HEK293T (cell line): ENCODE measurements around the gene CFAP61.

ENCODE experiments used
- CTCF ChIA-PET: fragments of 350-600 bp; formaldehyde crosslinking; extraction: SDS; loops from one replicate; lab custom pipeline; 2021; ENCODE audit warnings: antibody characterized with exemption, inconsistent platforms; lab: Yijun Ruan, JAX
- POLR2A ChIA-PET: fragments of 350-600 bp; formaldehyde crosslinking; extraction: SDS; loops from one replicate; lab custom pipeline; 2020; ENCODE audit warnings: antibody characterized with exemption, inconsistent platforms; lab: Yijun Ruan, JAX
- DNase-seq: peaks from one replicate; pipeline ENCODE4 v3.0.0; 2012; ENCODE audit warnings: mixed read lengths; ENCODE audit errors: extremely low spot score
- ARNT ChIP-seq: fragments of 450-650 bp; IDR thresholded peaks from 2 replicates; pipeline ENCODE4 v1.6.1; 2017; ENCODE audit warnings: mild to moderate bottlenecking
- BHLHE40 ChIP-seq: fragments of 450-650 bp; IDR thresholded peaks from 2 replicates; pipeline ENCODE4 v1.6.1; 2016; ENCODE audit warnings: mild to moderate bottlenecking, moderate library complexity, borderline replicate concordance
- CTBP1 ChIP-seq: fragments of 450-650 bp; IDR thresholded peaks from 2 replicates; pipeline ENCODE4 v1.6.1; 2016; ENCODE audit warnings: borderline replicate concordance
- ELF4 ChIP-seq: fragments of 450-650 bp; IDR thresholded peaks from 2 replicates; pipeline ENCODE4 v1.6.1; 2017; ENCODE audit warnings: antibody characterized with exemption
- FOXA1 ChIP-seq: fragments of 450-650 bp; IDR thresholded peaks from 2 replicates; pipeline ENCODE4 v1.6.1; 2016; ENCODE audit warnings: mild to moderate bottlenecking
- FOXK2 ChIP-seq: fragments of 450-650 bp; IDR thresholded peaks from 2 replicates; pipeline ENCODE4 v1.6.1; 2016; ENCODE audit warnings: mild to moderate bottlenecking
- FOXM1 ChIP-seq: fragments of 450-650 bp; IDR thresholded peaks from 2 replicates; pipeline ENCODE4 v1.6.1; 2017; ENCODE audit warnings: mild to moderate bottlenecking, borderline replicate concordance
- HDGF ChIP-seq: fragments of 450-650 bp; IDR thresholded peaks from 2 replicates; pipeline ENCODE4 v1.6.1; 2017; ENCODE audit warnings: antibody characterized with exemption, borderline replicate concordance
- L3MBTL2 ChIP-seq: fragments of 450-650 bp; conservative IDR thresholded peaks from 2 replicates; pipeline ENCODE4 v1.6.1; 2016; ENCODE audit warnings: mild to moderate bottlenecking
- LEF1 ChIP-seq: fragments of 450-650 bp; IDR thresholded peaks from 2 replicates; pipeline ENCODE4 v1.6.1; 2017; ENCODE audit warnings: mild to moderate bottlenecking, borderline replicate concordance
- NFRKB ChIP-seq: fragments of 450-650 bp; IDR thresholded peaks from 2 replicates; pipeline ENCODE4 v1.6.1; 2016; ENCODE audit warnings: mild to moderate bottlenecking, moderate library complexity
- SP1 ChIP-seq: fragments of 450-650 bp; IDR thresholded peaks from 2 replicates; pipeline ENCODE4 v1.6.1; 2017
- SUZ12 ChIP-seq: fragments of 450-650 bp; IDR thresholded peaks from 2 replicates; pipeline ENCODE4 v1.6.1; 2016; ENCODE audit warnings: mild to moderate bottlenecking
- TARDBP ChIP-seq: fragments of 450-650 bp; IDR thresholded peaks from 2 replicates; pipeline ENCODE4 v1.6.1; 2016
- ZNF384 ChIP-seq: fragments of 450-650 bp; IDR thresholded peaks from 2 replicates; pipeline ENCODE4 v1.6.1; 2016
- TF ChIP-seq, protein P1 (sequence below): fragments of 450-650 bp; IDR thresholded peaks from 2 replicates; pipeline ENCODE4 v1.6.1; 2016

Gene CFAP61

DNA sequence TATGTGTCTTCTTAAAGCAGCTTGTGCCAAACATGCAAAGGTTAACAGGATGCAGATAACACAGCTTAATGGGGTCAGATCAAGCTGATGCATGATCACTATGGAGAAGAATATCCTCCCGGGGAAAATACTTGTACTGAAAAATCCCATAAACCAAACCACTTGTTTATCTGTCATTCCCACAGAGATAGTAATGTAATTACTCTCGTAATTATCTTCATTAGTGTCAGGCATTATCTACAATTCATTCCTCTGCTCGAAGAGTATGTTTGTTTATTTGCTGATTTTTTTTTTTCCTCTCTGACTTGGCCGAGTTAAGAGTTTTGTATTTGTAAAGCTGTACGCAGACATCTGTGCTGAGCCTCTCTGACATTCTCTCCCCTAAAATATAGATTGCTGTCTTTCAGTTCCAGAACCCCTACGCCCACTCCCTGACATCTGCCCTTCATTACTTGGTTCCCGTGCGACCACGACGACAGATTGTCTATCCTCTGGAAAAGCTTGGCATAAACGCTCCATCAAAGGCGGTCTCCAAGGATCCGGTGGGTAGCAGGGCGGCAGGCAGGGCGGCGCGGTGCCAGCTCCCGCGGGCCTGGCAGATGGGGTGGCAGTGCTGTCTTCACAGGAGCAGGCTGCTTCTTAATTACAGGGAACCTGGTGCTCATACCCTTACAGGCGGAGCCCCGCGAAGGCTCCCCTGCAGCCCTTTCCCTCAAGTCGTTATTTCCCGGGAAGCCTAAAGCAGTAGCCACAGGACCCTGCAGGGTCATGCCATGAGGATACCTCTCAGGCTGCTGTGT is 147.2 kb downstream of the CFAP61 start:
- POLR2A ChIA-PET, result no interaction called here
- CTCF ChIA-PET, result interaction anchor here (0.6 to 1.6 kb wide), 3 partner anchors 10 to 688 kb away, joined by 3 to 5 read pairs (median 3); no protein-coding TSS in a partner anchor
- TF ChIP-seq ELF4 (no peak), SP1 (no peak), FOXK2 (no peak), NFRKB (no peak), TARDBP (no peak), CTBP1 (no peak), SUZ12 (no peak), LEF1 (no peak), BHLHE40 (no peak), ZNF384 (no peak), ARNT (no peak), FOXM1 (no peak), L3MBTL2 (no peak), FOXA1 (no peak), HDGF (no peak)
- TF ChIP-seq, protein P1, sequence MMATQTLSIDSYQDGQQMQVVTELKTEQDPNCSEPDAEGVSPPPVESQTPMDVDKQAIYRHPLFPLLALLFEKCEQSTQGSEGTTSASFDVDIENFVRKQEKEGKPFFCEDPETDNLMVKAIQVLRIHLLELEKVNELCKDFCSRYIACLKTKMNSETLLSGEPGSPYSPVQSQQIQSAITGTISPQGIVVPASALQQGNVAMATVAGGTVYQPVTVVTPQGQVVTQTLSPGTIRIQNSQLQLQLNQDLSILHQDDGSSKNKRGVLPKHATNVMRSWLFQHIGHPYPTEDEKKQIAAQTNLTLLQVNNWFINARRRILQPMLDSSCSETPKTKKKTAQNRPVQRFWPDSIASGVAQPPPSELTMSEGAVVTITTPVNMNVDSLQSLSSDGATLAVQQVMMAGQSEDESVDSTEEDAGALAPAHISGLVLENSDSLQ, result no peak
- DNase-seq, result no peak

DNA sequence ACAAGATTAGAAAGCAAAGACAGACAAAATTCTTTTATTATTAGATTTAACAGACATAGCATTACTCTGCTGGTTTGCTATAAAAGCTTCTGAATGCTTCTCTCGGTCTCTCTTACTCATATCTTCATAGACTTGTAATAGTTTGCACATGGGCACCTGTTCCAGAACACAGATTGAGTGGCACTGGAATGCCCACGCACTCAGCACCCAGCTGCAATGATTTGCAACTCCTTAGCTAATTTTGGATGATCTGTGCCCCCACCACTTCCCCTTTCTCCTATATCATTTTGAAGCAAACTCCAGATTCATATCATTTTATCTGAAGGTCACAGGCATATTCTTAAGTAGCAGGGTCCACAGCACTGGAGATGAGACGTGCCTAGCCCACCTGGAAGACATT is 148.8 kb downstream of the CFAP61 start:
- POLR2A ChIA-PET, result no interaction called here

DNA sequence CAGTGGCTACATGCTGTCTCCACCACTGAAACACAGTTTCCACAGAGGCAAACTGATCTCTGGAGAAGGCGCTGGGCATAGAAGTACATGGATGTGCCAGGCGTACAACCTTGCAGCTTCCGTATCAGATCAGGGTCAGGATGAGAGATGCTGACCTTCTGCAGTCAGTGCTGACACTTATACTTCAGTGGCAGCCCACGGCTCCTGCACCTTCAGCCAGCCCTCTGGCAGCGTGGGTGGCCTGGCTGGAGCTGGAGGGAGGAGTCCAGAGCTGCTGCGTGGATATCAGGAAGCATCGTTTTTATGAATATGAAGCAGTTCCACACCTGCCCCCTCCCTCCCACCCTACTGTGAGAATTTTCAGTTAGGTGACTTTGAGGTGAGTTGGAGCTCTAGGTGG is 149.3 kb downstream of the CFAP61 start:
- DNase-seq, result no peak
- ChIA-PET CTCF (no interaction called here), POLR2A (no interaction called here)
- TF ChIP-seq CTBP1, result no peak
- no peak for TF ChIP-seq FOXA1
- TF ChIP-seq SUZ12, result no peak
- no peak for TF ChIP-seq ARNT

More for the DNA sequence above, 148.8 kb downstream of the CFAP61 start:
- DNase-seq, result no peak
- CTCF ChIA-PET, result interaction anchor here (1.6 kb wide), 1 partner anchor 116 kb away, joined by 5 read pairs; no protein-coding TSS in a partner anchor
- no peak for TF ChIP-seq SUZ12
- no peak for TF ChIP-seq FOXK2
- TF ChIP-seq BHLHE40, result no peak
- TF ChIP-seq ARNT, result no peak
- TF ChIP-seq FOXM1, result no peak
- TF ChIP-seq LEF1, result no peak
- no peak for TF ChIP-seq FOXA1
- no peak for TF ChIP-seq TARDBP
- no peak for TF ChIP-seq L3MBTL2
- TF ChIP-seq SP1, result no peak
- TF ChIP-seq, protein P1, result no peak
- TF ChIP-seq ZNF384, result no peak
- TF ChIP-seq NFRKB, result no peak
- no peak for TF ChIP-seq ELF4
- no peak for TF ChIP-seq HDGF
- no peak for TF ChIP-seq CTBP1

DNA sequence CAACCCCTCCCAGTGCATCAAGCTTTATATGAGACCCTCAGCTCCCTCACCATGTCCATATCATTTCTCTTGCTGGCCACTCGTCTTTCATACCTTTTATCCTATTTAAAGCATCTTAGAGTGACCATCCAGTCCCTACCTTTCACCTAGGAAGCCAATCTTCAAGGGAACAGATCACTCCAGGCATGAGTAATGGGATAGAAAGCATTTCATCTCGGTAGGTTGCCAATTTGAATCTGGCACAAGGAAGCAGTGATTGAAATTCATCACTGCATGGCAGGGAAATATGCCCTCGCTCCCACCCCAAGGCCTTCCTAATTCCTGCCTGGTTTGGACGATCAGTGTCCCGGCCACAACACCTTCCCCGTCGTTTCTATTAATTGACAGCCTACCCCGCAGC is 150.4 kb downstream of the CFAP61 start:
- TF ChIP-seq, protein P1, result no peak
- TF ChIP-seq CTBP1 (no peak), SUZ12 (no peak), ZNF384 (no peak), TARDBP (no peak), LEF1 (no peak), ARNT (no peak)
- CTCF ChIA-PET, result no interaction called here
- POLR2A ChIA-PET, result no interaction called here
- DNase-seq, result no peak

DNA sequence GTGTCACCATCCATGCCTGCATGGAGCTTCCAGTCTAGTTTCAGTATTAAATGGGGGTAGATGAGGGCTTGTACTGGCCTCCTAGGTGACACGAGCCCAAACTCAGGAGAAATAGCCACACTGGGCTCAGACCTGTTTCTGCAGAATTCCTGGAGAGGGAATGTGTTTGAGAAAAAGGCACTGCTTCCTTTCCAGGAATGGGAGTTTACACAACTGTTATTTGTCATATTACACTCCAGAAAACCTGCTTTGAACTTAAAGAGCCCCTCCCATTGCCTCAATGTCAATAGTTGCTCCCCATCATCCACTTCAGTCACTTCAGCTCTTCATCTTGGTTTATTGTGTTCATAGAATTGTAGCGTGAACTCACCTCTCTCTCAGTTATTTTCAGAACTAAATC is 151.5 kb downstream of the CFAP61 start:
- POLR2A ChIA-PET, result no interaction called here
- CTCF ChIA-PET, result no interaction called here
- DNase-seq, result no peak
- TF ChIP-seq LEF1, result no peak
- no peak for TF ChIP-seq ZNF384
- TF ChIP-seq TARDBP, result no peak
- TF ChIP-seq SUZ12, result no peak
- TF ChIP-seq, protein P1, result no peak
- no peak for TF ChIP-seq SP1
- no peak for TF ChIP-seq HDGF
- TF ChIP-seq NFRKB, result no peak
- no peak for TF ChIP-seq ARNT
- no peak for TF ChIP-seq ELF4
- TF ChIP-seq CTBP1, result no peak
- no peak for TF ChIP-seq L3MBTL2
- TF ChIP-seq FOXM1, result no peak
- TF ChIP-seq FOXA1, result no peak
- TF ChIP-seq BHLHE40, result no peak
- no peak for TF ChIP-seq FOXK2
